NCI-H1092 treated with DMSO at 0.1 percent for 48 hours (cell line): ENCODE results near the gene TMPRSS13.
"Not testable (repeated sequence)": the region's sequence is repeated elsewhere in the genome, so short reads cannot be mapped to it uniquely, and the experiment has no call there.

Experiments used
- DNase-seq: peaks from one replicate; lab custom pipeline; 2025; lab: John Stamatoyannopoulos, UW

The TMPRSS13 gene

DNA sequence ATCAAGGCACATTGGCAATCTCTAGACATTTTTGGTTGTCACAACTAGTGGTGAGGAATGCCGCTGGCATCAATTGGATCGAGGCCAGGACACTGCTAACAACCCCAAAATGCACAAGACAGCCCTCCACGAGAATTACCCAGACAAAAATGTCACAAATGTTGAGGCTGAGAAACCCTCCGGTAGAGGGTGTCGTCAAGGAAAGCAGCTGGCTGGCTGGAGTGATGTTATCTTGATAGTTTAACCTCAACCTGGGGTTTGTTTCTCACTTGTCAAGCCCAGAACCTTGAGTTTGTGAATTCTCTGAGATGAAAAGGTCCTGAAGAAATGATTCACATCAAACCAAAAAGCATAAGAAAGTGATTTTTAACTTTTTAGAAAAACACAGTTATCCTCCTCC, 21.1 kb upstream of the TMPRSS13 start:
- DNase-seq, result no peak

DNA sequence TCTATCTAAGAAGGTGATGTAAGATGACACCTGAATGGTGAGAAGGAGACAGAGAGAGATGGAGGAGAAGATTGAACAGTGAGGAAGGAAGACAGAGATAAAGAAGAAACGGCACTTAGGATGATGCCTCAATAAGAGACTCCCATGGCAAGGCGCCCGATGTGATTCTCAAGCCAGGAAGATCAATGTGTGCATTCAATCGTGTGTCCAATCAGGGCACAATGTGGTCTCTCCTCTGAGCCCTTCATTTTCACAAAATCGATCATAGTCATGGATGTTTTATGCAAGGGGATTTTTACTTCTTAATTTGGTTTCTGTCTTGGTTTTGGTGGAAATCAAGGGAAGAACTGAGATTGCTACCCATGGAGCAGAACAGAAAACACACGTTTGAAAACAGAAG, 19.9 kb upstream of the TMPRSS13 start:
- DNase-seq, result no peak

DNA sequence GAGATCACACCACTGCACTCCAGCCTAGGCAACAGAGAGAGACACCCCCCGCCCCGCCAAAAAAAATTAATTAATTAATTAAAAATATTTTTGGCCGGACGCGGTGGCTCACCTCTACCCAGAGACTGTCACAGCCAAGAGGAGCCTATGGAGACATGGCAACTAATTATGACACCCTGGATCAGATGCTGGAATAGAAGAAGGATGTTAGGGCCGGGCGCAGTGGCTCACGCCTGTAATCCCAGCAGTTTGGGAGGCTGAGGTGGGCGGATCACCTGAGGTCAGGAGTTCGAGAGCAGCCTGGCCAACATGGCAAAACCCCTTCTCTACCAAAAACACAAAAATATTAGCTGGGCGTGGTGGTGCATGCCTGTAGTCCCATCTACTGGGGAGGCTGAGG, 19.3 kb upstream of the TMPRSS13 start:
- not testable (repeated sequence) for DNase-seq

DNA sequence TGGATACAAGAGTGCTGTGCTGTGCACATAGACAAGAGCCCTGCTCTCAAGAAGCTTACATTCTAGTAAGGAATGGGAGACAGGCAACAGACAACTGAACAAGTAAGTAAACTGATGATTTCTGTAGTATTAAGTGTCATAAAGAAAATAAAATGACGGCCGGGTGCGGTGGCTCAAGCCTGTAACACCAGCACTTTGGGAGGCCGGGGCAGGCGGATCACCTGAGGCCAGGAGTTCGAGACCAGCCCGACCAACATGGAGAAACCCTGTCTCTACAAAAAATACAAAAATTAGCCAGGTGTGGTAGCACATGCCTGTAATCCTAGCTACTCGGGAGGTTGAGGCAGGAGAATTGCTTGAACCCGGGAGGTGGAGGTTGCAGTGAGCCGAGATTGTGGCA, 18.5 kb upstream of the TMPRSS13 start:
- not testable (repeated sequence) for DNase-seq

DNA sequence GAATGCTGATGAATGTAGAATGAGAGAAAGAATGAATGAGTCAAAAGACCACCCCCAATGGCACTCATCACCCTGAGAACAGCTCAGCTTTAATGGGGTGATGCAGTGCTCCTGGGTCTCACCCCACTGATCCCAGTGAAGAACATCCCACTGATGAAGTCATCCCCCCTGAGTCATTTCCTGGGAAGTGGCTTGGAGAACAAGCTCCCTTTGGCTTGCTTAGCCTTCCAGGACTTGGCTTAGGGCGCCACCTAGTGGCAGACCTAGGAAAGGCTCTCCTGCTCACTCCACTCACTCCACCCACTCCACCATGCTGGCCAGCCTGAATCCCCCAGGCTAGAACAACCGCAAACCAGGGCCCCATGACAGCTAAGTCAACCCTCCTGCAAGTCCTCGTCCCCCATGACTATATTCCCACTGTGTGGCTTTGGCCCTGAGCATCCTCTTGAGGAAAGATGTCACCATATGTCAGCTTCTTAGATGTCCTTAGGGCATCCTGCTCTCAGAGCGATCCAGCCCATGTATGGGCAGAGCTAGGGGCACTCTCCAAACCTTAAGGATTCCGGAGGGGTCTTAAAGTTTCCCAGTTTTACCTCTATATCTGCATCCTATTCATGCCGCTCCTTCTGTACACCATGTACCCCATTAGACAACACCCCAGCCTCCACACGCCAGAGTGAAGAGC, 17.8 kb upstream of the TMPRSS13 start:
- peak; percentile 84 for DNase-seq

DNA sequence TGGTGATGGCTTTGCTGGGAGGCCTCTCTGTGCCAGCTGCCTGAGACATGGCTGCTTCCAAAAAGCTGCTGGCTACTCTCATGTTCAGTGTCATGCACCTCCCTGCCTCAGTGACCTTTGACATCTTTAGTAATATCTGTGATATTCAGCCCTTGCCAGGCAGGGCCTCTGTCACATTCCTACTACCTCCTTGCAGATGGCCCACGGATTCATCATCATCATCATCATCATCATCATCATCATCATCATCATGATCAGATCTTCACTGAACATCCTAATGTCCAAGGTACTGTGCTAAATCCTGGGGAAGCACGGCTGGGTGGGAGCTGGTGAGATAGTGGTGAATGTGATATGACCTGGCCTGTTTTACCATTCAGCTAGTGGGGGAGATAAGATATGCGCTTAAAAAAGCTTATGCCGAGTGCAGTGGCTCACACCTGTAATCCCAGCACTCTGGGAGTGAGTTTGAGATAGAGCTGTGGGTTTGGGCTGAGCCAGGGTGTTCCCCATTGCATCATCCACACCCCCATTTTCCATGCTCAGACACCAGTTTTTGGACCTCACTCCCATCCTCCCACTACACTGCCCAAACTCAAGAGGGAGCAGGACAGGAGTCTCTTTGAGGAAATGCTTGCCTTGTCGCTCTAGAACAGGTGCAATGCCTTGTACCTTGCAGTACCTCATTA, 17.1 kb upstream of the TMPRSS13 start:
- DNase-seq, result no peak

DNA sequence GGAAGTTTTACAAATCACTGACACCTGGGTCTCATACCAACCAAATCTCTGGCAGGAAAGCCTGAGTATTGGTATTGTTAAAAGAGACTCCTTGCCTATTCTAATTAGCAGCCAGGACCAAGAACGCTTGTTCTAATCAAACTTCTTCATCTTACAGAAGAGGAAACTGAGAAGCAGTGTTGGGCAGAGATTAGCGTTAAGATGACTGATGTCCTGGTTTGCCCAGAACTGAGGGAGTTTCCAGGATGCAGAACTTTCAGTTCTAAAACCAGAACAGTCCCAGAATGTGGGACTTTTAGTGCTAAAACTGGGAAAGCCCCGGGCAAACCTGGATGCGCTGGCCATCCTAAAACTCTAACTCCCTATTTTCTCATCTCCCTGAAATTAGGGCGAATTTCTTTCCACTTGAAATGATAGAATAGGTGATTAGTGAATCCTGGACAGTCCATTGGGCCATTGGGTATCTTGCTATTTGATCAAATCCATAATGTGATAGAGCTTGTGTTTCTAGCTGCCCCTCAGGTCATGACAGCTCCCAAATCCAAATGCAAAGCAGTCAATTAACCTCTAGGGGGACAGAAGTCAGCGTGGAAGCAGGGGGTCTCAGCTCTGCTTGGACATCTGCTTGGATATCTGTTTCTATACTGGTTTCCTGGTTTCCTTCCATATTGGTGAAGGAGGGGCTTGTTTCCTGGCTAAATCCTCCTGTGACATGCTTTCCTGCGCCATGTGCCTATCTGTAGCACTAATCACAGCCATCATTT, 16.0 kb upstream of the TMPRSS13 start:
- DNase-seq, result no peak

DNA sequence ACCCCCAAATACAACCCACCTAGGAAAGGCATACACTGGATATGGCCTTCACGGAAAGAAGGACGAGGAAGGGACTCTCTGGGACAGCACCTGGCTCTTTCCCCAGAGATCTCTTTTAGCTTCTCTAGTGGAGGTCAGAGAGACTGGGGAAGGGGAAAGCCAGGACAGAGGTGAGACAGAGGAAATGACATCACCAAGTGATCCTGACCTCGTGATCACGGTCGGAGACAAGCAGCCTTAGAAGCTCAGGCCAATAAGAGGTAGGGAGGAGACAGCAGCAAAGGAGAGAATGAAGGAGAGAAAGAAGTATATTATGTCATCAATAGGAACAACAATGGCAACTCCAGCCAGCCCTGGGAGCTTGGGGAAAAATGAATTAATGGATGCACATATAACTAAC, 15.4 kb upstream of the TMPRSS13 start:
- DNase-seq, result no peak

DNA sequence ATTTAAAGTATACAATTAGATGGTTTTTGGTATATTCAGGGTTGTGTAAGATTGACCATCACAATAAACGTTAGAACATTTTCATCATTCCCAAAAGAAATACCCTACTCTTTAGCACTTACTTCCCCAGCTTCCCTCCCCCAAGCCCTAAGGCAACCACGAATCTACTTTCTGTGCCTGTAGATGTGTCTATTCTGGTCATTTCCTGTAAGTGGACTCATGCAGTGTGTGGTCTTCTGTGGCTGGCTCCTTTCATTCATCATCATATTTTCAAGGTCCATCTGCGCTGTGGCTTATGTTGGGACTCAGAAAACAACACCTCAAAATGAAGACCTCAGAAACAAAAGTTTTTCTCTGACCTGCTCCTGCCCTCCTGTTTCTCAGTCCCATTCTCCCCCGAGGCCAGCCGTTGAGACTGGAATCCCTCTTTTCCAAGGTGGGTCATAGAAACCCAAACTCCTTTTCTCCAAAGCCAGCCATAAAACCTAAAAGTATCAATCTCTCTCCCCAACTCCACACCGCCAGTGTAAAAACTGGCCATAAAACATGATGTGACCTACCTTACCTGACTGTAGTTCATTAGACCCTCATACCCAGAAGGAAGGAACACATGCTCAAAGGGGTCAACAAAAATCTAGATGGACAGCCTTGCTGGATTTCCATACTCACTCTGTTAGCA, 12.9 kb upstream of the TMPRSS13 start:
- no peak for DNase-seq

DNA sequence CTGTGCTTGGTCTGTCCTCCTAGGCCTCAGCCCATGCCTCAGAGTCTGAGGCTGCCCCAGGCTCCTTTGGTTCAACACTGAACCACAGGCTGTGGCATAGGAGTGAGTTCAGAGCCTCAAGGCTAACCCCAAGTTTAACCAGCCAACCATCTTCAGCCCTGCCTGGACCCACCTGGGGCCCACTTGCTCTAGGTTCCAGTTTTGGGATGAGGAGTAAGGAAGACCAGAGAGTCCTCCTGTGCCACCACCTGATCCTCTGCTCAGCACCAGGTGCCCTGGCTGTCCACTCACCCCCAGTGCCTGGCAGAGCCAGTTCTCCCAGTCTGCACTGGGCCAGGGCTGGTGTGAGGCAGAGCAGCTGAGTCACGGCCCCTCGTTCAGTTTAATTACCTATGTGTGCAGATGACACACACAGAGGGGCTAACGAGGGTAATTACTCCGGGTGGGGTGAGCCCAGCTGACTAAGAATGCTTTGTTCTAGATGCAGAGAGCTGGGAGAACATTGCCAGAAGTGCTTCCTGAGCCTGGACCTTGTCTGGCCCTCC, 12.0 kb upstream of the TMPRSS13 start:
- no peak for DNase-seq

DNA sequence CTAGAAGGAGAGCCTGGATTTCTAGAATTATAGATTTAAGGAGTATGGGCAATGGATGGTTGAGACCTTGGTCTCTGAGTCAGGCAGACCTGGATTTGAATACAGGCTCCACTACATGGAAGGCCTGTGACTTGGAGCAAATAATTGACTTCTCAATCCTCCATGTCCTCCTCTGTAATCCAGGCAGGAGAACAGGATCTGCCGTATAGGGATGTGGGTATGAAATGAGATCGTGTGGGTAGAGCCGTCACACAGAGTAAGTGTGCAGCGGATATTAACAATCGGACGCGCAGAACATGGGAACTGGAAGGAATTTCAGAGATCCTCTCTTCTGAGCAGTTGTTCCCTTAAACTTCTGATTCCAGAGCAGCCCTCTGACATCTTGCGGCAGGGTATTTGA, 11.5 kb upstream of the TMPRSS13 start:
- DNase-seq, result no peak

DNA sequence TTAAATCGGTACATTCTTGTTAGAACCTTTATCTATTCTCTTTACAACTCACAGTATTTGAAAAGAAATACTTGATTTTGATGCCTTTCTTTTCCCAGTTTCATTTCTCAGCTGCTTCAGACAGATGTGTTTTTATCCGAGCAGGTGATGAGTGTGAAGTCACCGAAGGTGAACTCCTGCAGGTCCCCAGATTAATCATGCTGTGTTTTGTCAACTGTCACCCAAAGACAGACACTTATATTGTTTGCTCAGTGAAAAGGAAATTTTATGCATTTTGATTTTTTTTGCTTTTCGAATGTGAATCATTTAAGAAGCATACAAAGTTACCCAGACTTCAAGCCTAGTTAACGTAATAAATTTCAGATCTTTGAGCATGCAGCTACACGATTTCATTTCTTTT, 7.8 kb upstream of the TMPRSS13 start:
- no peak for DNase-seq

DNA sequence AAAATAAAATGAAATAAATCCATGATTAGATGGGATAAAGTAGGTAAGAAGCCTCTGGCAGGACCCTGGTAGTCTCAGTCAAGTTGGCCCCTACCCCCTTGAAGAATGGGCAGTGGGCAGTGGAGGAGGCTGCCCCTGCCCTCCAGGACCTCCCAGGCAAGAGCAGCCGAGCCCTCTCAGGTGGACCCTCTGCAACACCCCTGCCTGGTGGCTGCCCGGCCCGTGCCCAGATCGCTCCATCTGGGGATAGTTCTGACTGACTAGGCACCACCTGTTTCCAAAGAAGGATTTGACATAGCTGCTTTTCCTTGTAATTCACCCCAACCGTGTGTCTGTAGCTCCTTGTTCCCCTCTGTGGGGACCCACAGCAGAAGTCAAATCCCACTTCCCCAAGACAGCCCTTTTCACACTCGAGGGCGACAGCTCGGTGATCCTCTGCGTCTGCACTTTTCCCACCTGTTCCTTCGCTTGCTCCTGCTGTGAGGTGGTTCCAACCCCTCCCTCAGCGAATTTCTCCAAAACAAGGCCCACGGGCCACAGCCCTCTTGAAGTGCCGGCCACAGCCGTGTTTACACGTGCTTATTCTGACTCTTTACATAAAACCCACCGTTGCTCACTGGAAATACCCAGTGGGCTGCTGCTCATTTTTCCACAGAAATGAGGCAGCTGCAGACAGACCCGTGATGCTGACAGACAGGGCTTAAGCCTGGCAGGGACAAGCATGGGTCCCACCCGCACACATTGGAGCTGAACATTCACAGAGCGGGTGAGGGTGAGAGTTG, 5.5 kb upstream of the TMPRSS13 start:
- DNase-seq, result no peak

DNA sequence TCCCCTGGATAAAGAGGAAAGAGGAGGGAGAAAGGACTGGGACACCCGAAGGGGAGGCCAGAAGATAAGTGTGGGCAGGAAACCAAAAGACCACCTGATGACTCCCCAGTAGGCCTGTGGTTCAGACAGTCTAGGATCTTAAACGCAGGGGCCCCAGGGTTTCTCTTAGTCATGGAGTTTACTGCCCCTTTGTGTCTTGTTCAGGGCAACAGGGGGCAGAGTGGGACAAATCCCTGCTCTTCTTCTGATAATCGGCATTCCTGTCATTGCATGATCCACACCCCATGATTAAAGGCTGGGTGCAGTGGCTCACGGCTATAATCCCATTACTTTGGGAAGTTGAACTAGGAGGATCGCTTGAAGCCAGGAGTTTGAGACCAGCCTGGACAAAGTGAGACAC, 4.7 kb upstream of the TMPRSS13 start:
- no peak for DNase-seq

DNA sequence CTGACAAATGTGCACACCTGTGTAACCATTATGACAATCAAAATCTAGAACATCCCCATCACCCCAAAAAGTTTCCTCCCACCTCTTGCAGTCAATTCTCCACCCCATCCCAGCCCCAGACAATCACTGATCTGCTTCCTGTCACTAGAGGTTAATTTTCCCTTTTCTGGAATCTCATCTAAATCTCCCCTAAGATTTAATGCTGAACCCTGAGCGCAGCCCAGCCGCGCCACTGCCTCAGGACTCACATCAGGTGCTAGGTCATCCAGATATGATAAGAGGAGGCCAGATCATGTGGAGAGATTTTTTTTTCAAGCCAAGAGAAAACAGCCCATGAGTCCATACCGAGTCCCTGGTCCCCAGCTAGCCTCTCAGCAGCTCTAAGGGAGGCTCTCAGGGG, 4.3 kb upstream of the TMPRSS13 start:
- no peak for DNase-seq

DNA sequence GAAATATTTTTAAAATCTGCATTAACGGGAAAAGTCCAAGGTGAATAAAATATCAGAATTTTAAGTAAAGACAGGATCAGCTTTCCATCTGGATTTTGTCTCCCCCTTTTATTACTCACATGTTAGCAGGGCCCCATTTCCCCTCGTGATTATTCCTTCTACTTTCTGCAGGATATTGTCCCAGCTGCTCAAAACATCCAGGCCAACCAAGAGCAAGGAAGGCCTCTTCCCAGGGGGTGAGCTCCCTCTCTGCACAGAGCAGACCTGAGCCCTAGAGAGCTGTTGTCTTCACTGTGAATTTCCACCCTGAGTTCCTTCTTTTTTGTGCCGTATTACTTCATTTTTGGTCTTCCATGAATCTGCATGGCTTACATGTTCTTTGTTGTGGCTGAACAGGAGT, 3.7 kb upstream of the TMPRSS13 start:
- DNase-seq, result no peak

DNA sequence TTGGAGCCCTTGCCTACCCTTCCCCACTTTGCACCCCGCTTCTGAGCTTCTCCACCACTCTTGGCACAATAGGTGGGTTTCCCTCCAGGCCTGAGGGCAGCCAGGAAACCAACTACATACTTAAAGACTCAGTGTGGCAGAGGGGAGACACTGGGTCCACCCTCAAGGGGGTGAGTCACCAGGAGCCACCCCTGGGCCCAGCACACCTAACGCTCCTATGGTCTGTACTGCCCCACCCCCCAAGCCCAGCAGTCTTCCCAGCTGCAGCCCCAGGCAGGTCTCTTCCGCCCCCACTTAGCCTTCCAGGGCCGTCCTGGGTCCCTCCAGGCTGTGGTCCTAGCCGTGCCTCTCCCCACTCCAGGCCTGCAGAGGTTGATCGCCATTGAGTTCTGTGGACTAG, 3.2 kb upstream of the TMPRSS13 start:
- DNase-seq, result no peak

DNA sequence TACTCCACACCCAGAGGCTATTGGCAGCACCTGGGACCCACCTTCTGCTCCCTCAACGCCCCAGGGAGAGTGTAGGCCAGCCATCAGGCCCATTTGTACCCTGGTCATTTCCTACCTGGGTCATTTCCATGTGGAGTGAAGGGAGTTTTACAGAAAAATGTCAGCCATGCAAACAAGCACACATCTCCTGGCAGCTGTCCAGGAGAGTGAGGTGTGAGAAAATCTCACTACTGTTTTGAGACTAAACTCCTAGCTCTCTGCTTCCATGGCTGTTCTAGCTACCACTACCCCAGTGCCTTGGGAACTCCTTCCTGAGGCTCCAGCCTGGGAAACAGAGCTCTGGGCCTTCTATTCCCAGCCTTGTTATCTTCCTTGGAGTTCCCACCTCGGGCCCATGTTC, 2.8 kb upstream of the TMPRSS13 start:
- no peak for DNase-seq

DNA sequence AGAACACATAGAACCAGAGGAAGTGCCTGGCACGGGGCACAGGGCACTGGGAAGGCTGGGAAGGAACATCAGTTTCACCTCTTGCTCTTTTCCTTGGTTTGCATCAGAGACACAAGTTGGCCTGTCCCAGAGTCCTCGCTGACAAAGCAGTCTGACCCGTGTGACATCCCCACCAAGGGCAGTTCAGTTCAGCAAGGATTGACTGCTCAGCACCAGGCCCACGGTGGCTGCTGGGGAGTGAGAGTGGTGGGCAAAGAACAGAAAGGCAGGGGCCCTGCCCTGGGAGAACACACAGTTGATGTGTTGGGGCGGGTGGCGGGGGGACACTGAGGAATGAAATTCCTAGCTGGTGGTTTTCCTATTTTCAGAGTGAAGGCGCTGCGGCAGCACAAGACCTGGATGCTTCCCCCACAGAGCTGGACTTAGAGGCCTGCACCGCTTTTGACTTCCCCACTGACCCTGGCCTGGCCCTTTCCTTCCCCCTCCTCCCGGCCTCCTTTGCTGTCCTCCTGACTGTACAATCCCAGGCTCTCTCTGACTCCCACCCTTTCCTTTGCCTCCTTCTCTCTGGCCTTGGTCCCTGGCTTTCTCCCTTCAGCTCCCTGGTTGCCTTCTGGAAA, 2.2 kb upstream of the TMPRSS13 start:
- DNase-seq, result no peak

DNA sequence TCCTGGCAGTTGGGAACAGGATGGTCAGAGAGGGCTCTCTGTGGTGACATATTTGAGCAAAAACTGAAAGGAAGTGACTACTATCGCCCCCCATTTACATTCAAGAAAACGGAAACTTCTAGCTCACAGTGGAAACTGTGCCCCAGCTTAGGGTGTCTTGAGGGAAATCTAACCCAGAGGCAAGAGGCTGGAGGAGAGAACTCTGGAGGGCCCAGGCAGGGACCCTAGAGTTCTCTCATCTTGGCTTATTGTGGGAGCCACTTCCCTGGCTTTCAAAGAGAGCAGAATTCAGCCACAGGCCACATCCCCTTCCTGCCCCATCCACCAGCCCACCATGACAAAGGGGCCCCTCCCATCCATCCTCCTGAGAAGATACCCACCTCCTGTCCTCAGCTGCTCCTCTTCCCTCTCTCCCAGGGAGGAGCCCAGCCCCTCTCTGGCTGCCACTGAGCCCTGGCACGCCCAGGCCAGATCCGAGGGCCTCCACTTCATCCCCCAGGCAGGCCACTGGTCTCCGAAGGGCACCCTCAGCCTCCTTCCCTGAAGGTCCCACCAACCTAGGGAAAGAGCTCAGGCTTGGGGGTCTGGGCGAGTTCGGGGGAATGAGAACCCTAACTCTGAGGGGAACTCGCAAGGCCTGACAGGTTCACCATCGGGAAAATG, 1.6 kb upstream of the TMPRSS13 start:
- no peak for DNase-seq
